Parathyroid adenoma (tissue), 2 donors: ENCODE data around the gene CFTR.

Experiments used
- H2AFZ ChIP-seq: fragments of 300-600 bp; sonication (generic); one replicate; pipeline ENCODE4 v1.7.0; 2017; ENCODE audit warnings: antibody characterized with exemption, mild to moderate bottlenecking
- H3K27ac ChIP-seq: fragments of 300-600 bp; sonication (generic); one replicate; pipeline ENCODE4 v1.7.0; 2017
- H3K27me3 ChIP-seq: fragments of 300-600 bp; sonication (generic); one replicate; pipeline ENCODE4 v1.7.0; 2017; ENCODE audit warnings: low read length; ENCODE audit not compliant: control insufficient read depth, insufficient read depth
- H3K36me3 ChIP-seq: fragments of 300-600 bp; sonication (generic); one replicate; pipeline ENCODE4 v1.7.0; 2017; ENCODE audit warnings: low read length; ENCODE audit not compliant: control insufficient read depth, insufficient read depth
- H3K4me1 ChIP-seq: fragments of 300-600 bp; sonication (generic); one replicate; pipeline ENCODE4 v1.7.0; 2017; ENCODE audit warnings: control low read depth
- H3K4me2 ChIP-seq: fragments of 300-600 bp; sonication (generic); one replicate; pipeline ENCODE4 v1.7.0; 2017; ENCODE audit warnings: low read length
- H3K4me3 ChIP-seq: fragments of 300-600 bp; sonication (generic); one replicate; pipeline ENCODE4 v1.7.0; 2017; ENCODE audit warnings: low read depth, low read length
- H3K79me2 ChIP-seq: fragments of 300-600 bp; sonication (generic); one replicate; pipeline ENCODE4 v1.7.0; 2017; ENCODE audit warnings: control low read depth
- H3K9ac ChIP-seq: fragments of 300-600 bp; sonication (generic); one replicate; pipeline ENCODE4 v1.7.0; 2017; ENCODE audit warnings: mild to moderate bottlenecking
- H3K9me3 ChIP-seq: fragments of 300-600 bp; sonication (generic); one replicate; pipeline ENCODE4 v1.7.0; 2017; ENCODE audit warnings: low read length; ENCODE audit not compliant: control insufficient read depth
- TF ChIP-seq, protein P1 (sequence below): fragments of 300-600 bp; sonication (generic); IDR thresholded peaks from one replicate; pipeline ENCODE4 v1.7.0; 2017; ENCODE audit warnings: antibody characterized with exemption, mild to moderate bottlenecking
- donor health status: primary hyperparathyroidism.

CFTR gene

DNA sequence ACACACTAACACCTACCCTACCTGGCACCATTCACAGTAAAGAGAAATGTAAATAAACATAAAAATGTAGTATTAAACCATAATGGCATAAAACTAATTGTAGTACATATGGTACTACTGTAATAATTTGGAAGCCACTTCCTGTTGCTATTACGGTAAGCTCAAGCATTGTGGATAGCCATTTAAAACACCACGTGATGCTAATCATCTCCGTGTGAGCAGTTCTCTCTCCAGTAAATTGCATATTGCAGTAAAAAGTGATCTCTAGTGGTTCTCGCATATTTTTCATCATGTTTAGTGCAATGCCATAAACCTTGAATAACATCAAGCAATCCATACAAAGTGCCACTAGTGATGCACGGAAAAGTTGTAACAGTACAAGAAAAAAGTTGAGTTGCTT lies 75.4 kb downstream of the CFTR start:
- H3K9ac ChIP-seq, result no peak overlapping the region
- no peaks in the 10 kb centered on the region for H3K9me3 ChIP-seq
- H3K36me3 ChIP-seq, result no peaks in the 10 kb centered on the region
- H2AFZ ChIP-seq, result no peak overlapping the region
- no peak overlapping the region for H3K4me2 ChIP-seq
- H3K4me1 ChIP-seq, result no peaks in the 10 kb centered on the region
- H3K79me2 ChIP-seq, result no peaks in the 10 kb centered on the region
- TF ChIP-seq, protein P1, sequence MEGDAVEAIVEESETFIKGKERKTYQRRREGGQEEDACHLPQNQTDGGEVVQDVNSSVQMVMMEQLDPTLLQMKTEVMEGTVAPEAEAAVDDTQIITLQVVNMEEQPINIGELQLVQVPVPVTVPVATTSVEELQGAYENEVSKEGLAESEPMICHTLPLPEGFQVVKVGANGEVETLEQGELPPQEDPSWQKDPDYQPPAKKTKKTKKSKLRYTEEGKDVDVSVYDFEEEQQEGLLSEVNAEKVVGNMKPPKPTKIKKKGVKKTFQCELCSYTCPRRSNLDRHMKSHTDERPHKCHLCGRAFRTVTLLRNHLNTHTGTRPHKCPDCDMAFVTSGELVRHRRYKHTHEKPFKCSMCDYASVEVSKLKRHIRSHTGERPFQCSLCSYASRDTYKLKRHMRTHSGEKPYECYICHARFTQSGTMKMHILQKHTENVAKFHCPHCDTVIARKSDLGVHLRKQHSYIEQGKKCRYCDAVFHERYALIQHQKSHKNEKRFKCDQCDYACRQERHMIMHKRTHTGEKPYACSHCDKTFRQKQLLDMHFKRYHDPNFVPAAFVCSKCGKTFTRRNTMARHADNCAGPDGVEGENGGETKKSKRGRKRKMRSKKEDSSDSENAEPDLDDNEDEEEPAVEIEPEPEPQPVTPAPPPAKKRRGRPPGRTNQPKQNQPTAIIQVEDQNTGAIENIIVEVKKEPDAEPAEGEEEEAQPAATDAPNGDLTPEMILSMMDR, result no peak
- H3K27me3 ChIP-seq, result no peaks in the 10 kb centered on the region
- H3K27ac ChIP-seq, result no peak overlapping the region
- H3K4me3 ChIP-seq, result no peak overlapping the region

DNA sequence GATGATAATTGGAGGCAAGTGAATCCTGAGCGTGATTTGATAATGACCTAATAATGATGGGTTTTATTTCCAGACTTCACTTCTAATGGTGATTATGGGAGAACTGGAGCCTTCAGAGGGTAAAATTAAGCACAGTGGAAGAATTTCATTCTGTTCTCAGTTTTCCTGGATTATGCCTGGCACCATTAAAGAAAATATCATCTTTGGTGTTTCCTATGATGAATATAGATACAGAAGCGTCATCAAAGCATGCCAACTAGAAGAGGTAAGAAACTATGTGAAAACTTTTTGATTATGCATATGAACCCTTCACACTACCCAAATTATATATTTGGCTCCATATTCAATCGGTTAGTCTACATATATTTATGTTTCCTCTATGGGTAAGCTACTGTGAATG lies 79.6 kb downstream of the CFTR start:
- no peak overlapping the region for H3K4me3 ChIP-seq
- no peaks in the 10 kb centered on the region for H3K27me3 ChIP-seq
- H3K27ac ChIP-seq, result no peak overlapping the region
- H3K9me3 ChIP-seq, result no peaks in the 10 kb centered on the region
- no peaks in the 10 kb centered on the region for H3K79me2 ChIP-seq
- TF ChIP-seq, protein P1, result no peak
- no peak overlapping the region for H3K4me2 ChIP-seq
- H3K36me3 ChIP-seq, result no peaks in the 10 kb centered on the region
- H3K4me1 ChIP-seq, result no peaks in the 10 kb centered on the region
- H2AFZ ChIP-seq, result no peak overlapping the region
- H3K9ac ChIP-seq, result no peak overlapping the region

DNA sequence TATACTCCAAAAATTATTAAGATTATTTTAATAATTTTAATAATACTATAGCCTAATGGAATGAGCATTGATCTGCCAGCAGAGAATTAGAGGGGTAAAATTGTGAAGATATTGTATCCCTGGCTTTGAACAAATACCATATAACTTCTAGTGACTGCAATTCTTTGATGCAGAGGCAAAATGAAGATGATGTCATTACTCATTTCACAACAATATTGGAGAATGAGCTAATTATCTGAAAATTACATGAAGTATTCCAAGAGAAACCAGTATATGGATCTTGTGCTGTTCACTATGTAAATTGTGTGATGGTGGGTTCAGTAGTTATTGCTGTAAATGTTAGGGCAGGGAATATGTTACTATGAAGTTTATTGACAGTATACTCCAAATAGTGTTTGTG lies 80.2 kb downstream of the CFTR start:
- H3K36me3 ChIP-seq, result no peaks in the 10 kb centered on the region
- H3K9me3 ChIP-seq, result no peaks in the 10 kb centered on the region
- H3K4me1 ChIP-seq, result no peaks in the 10 kb centered on the region
- H3K27ac ChIP-seq, result no peak overlapping the region
- H3K4me2 ChIP-seq, result no peak overlapping the region
- no peak overlapping the region for H3K9ac ChIP-seq
- H3K79me2 ChIP-seq, result no peaks in the 10 kb centered on the region
- no peak overlapping the region for H2AFZ ChIP-seq
- no peak overlapping the region for H3K4me3 ChIP-seq
- no peaks in the 10 kb centered on the region for H3K27me3 ChIP-seq
- TF ChIP-seq, protein P1, result no peak

DNA sequence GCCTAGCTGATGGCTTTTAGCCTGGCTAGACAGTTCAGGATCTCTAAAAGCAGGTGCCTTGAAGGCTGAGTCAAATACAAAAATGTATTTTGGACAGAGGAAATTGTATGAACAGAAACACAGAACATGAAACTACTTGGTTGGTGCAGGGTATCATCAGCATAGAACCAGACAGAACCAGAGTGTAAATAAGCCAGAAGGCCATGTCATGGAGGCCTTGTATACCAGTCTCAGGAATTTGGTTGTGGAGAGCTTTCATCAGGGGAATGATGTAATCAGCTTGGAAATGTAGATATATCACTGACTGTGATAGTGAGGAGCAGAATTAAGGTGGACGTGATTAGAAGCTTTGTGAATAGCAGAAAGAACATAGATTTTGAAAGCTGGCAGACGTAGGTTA lies 82.9 kb downstream of the CFTR start:
- H3K9ac ChIP-seq, result no peak overlapping the region
- no peaks in the 10 kb centered on the region for H3K36me3 ChIP-seq
- TF ChIP-seq, protein P1, result no peak
- no peaks in the 10 kb centered on the region for H3K9me3 ChIP-seq
- no peak overlapping the region for H3K4me2 ChIP-seq
- H3K79me2 ChIP-seq, result no peaks in the 10 kb centered on the region
- H3K27me3 ChIP-seq, result no peaks in the 10 kb centered on the region
- no peaks in the 10 kb centered on the region for H3K4me1 ChIP-seq
- H3K4me3 ChIP-seq, result no peak overlapping the region
- H2AFZ ChIP-seq, result no peak overlapping the region
- H3K27ac ChIP-seq, result no peak overlapping the region

DNA sequence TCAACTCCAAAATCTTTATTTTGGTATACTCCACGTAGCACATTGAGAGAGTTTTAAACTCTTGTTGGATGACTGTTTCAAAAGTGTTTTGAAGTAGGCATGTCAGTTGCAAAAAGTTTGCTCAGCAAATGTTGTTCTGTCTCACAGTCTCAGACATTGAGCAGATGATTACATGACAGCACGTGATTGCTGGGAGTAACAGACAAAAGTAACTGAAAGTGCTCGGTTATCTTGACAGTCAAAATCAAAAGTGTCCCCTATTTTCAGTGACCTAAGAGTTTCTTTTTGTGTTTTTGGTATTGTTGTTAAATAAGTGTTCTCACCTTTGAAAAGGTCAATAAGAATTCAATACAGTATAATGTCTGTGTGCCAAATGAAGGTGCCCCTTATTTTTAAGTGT lies 84.3 kb downstream of the CFTR start:
- Histone ChIP-seq H3K27ac (no peak overlapping the region), H3K4me3 (no peak overlapping the region), H3K36me3 (no peaks in the 10 kb centered on the region), H3K4me2 (no peak overlapping the region), H3K9me3 (no peaks in the 10 kb centered on the region), H3K9ac (no peak overlapping the region), H3K79me2 (no peaks in the 10 kb centered on the region), H2AFZ (no peak overlapping the region), H3K4me1 (no peaks in the 10 kb centered on the region), H3K27me3 (no peaks in the 10 kb centered on the region)
- TF ChIP-seq, protein P1, result no peak
